ENCODE measurements around the gene BCL11A.

The BCL11A gene

GRCh38 chr2:60523963-60524362, 29.5 kb downstream of the BCL11A start:
- Histone ChIP-seq H4K20me1 (ENCODE audit: control insufficient read depth, insufficient read depth, low read depth, low read length) (peaks cover 83% of the 10 kb centered on the region), H3K36me3 (ENCODE audit: control insufficient read depth, low read length) (peaks cover 100% of the 10 kb centered on the region), H3K4me2 (ENCODE audit: low read length) (no peak overlapping the region), H3F3A (ENCODE audit: control insufficient read depth, insufficient read depth) (peaks cover 12% of the 10 kb centered on the region; the same call in 1 of the 2 replicates), H3K4me3 (ENCODE audit: low read length) (no peak overlapping the region), H3K79me2 (ENCODE audit: control insufficient read depth, low read length) (peaks cover 100% of the 10 kb centered on the region), H3K27ac (ENCODE audit: low read depth, low read length) (no peak overlapping the region), H3K9me3 (ENCODE audit: control insufficient read depth, insufficient read depth, low read length) (no peaks in the 10 kb centered on the region), H3K9me2 (replicated peaks; ENCODE audit: control insufficient read depth, low read length) (no peaks in the 10 kb centered on the region), H3K27me3 (ENCODE audit: control insufficient read depth, low read length) (no peaks in the 10 kb centered on the region), H3K4me1 (ENCODE audit: control insufficient read depth, low read length) (peaks cover 99% of the 10 kb centered on the region)
- no peak for TF ChIP-seq CTCF (IDR thresholded peaks at IDR 0.05; ENCODE audit: low read depth, low read length, poor library complexity, severe bottlenecking)
- TF ChIP-seq EZH2phosphoT487 (IDR thresholded peaks at IDR 0.05; ENCODE audit: borderline replicate concordance, low read length), result no peak

GRCh38 chr2:60522462-60522861, 31.0 kb downstream of the BCL11A start:
- H4K20me1 ChIP-seq (ENCODE audit: control insufficient read depth, insufficient read depth, low read depth, low read length), result peaks cover 82% of the 10 kb centered on the region
- H3K9me2 ChIP-seq (replicated peaks; ENCODE audit: control insufficient read depth, low read length), result no peaks in the 10 kb centered on the region
- H3K4me3 ChIP-seq (ENCODE audit: low read length), result no peak overlapping the region
- H3K79me2 ChIP-seq (ENCODE audit: control insufficient read depth, low read length), result peaks cover 100% of the 10 kb centered on the region
- no peaks in the 10 kb centered on the region for H3K9me3 ChIP-seq (ENCODE audit: control insufficient read depth, insufficient read depth, low read length)
- peaks cover 12% of the 10 kb centered on the region; the same call in 1 of the 2 replicates for H3F3A ChIP-seq (ENCODE audit: control insufficient read depth, insufficient read depth)
- H3K27me3 ChIP-seq (ENCODE audit: control insufficient read depth, low read length), result no peaks in the 10 kb centered on the region
- H3K4me1 ChIP-seq (ENCODE audit: control insufficient read depth, low read length), result peaks cover 98% of the 10 kb centered on the region
- H3K27ac ChIP-seq (ENCODE audit: low read depth, low read length), result no peak overlapping the region
- H3K4me2 ChIP-seq (ENCODE audit: low read length), result peak overlapping the region; percentile 5; the same call in 1 of the 2 replicates
- TF ChIP-seq CTCF (IDR thresholded peaks at IDR 0.05; ENCODE audit: low read depth, low read length, poor library complexity, severe bottlenecking) (no peak), EZH2phosphoT487 (IDR thresholded peaks at IDR 0.05; ENCODE audit: borderline replicate concordance, low read length) (no peak)
- H3K36me3 ChIP-seq (ENCODE audit: control insufficient read depth, low read length), result peaks cover 99% of the 10 kb centered on the region

- Histone ChIP-seq H3K4me2 (ENCODE audit: low read length) (no peak overlapping the region), H4K20me1 (ENCODE audit: control insufficient read depth, insufficient read depth, low read depth, low read length) (peaks cover 81% of the 10 kb centered on the region), H3K9me3 (ENCODE audit: control insufficient read depth, insufficient read depth, low read length) (no peaks in the 10 kb centered on the region), H3K27ac (ENCODE audit: low read depth, low read length) (no peak overlapping the region; the same call in 1 of the 2 replicates), H3K4me3 (ENCODE audit: low read length) (no peak overlapping the region), H3K79me2 (ENCODE audit: control insufficient read depth, low read length) (peaks cover 100% of the 10 kb centered on the region), H3K27me3 (ENCODE audit: control insufficient read depth, low read length) (no peaks in the 10 kb centered on the region), H3K9me2 (replicated peaks; ENCODE audit: control insufficient read depth, low read length) (no peaks in the 10 kb centered on the region), H3K4me1 (ENCODE audit: control insufficient read depth, low read length) (peaks cover 98% of the 10 kb centered on the region), H3K36me3 (ENCODE audit: control insufficient read depth, low read length) (peaks cover 99% of the 10 kb centered on the region), H3F3A (ENCODE audit: control insufficient read depth, insufficient read depth) (peaks cover 12% of the 10 kb centered on the region; the same call in 1 of the 2 replicates)
- TF ChIP-seq EZH2phosphoT487 (IDR thresholded peaks at IDR 0.05; ENCODE audit: borderline replicate concordance, low read length) (no peak), CTCF (IDR thresholded peaks at IDR 0.05; ENCODE audit: low read depth, low read length, poor library complexity, severe bottlenecking) (no peak)
Measured at GRCh38 chr2:60521626-60522025, 31.8 kb downstream of the BCL11A start.

Data from DOHH2 (cell line).